Neural cell (in vitro differentiated cells): ENCODE data around the gene EFNA4. TPM values are rescaled to one million over a fixed set of nuclear protein-coding genes. Genes with fewer than 3 reads are reported as not detected.

Experiments
- H2AFZ ChIP-seq: fragments of 200-600, 300-800 bp; sonication (generic), shearing (Covaris generic); 2 replicates; pipeline ENCODE4 v1.6.0; 2014; ENCODE audit warnings: low read depth, mild to moderate bottlenecking, antibody characterized with exemption, low read length, moderate library complexity
- H3F3A ChIP-seq: fragments of 200-600 bp; shearing (Covaris generic); 2 replicates; pipeline ENCODE4 v1.6.1; 2016; ENCODE audit warnings: mild to moderate bottlenecking, moderate library complexity, mixed read lengths, antibody characterized with exemption, low read length; ENCODE audit not compliant: insufficient read depth, poor library complexity, severe bottlenecking
- H3K27ac ChIP-seq: fragments of 200-600, 300-800 bp; sonication (generic), shearing (Covaris generic); 2 replicates; pipeline ENCODE4 v1.5.1; 2014; ENCODE audit warnings: mild to moderate bottlenecking, low read length, moderate library complexity
- H3K27me3 ChIP-seq: fragments of 300-800, 200-600 bp; sonication (generic), shearing (Covaris generic); 2 replicates; pipeline ENCODE4 v1.6.0; 2014; ENCODE audit warnings: mild to moderate bottlenecking, low read depth, low read length, moderate library complexity; ENCODE audit not compliant: insufficient read depth
- H3K36me3 ChIP-seq: fragments of 300-800, 200-600 bp; sonication (generic), shearing (Covaris generic); 2 replicates; pipeline ENCODE4 v1.5.1; 2014; ENCODE audit warnings: mild to moderate bottlenecking, antibody characterized with exemption, low read length, moderate library complexity; ENCODE audit not compliant: insufficient read depth
- H3K4me2 ChIP-seq: fragments of 300-800, 200-600 bp; sonication (generic), shearing (Covaris generic); 2 replicates; pipeline ENCODE4 v1.6.0; 2014; ENCODE audit warnings: mild to moderate bottlenecking, low read length
- H3K4me3 ChIP-seq: fragments of 300-800, 200-600 bp; sonication (generic), shearing (Covaris generic); 2 replicates; pipeline ENCODE4 v1.5.1; 2014; ENCODE audit warnings: mild to moderate bottlenecking, low read length, moderate library complexity
- H3K79me2 ChIP-seq: fragments of 200-600 bp; shearing (Covaris generic); replicated peaks from 2 replicates; pipeline ENCODE4 v1.6.0; 2014; ENCODE audit warnings: mild to moderate bottlenecking, low read length, moderate library complexity; ENCODE audit not compliant: insufficient read depth
- H3K9ac ChIP-seq: fragments of 300-800, 200-600 bp; sonication (generic), shearing (Covaris generic); 2 replicates; pipeline ENCODE4 v1.6.1; 2016; ENCODE audit warnings: mild to moderate bottlenecking, low read length, mixed read lengths
- H3K9me2 ChIP-seq: fragments of 200-600 bp; shearing (Covaris generic); 2 replicates; pipeline ENCODE4 v1.6.1; 2016; ENCODE audit warnings: mild to moderate bottlenecking, low read length, mixed read lengths; ENCODE audit not compliant: insufficient read depth
- H3K9me3 ChIP-seq: fragments of 200-600, 300-800 bp; sonication (generic), shearing (Covaris generic); 2 replicates; pipeline ENCODE4 v1.6.1; 2016; ENCODE audit warnings: mild to moderate bottlenecking, mixed run types, low read length, moderate library complexity, mixed read lengths
- H4K20me1 ChIP-seq: fragments of 200-600 bp; shearing (Covaris generic); 2 replicates; pipeline ENCODE4 v1.6.1; 2016; ENCODE audit warnings: mild to moderate bottlenecking, mixed run types; ENCODE audit not compliant: insufficient read depth
- EP300 ChIP-seq: fragments of 450-650 bp; conservative IDR thresholded peaks from 2 replicates; pipeline ENCODE4 v1.6.1; 2014; ENCODE audit warnings: antibody characterized with exemption, mild to moderate bottlenecking, moderate library complexity; ENCODE audit not compliant: poor library complexity, severe bottlenecking
- EZH2 ChIP-seq: fragments of 200-600, 300-800 bp; shearing (Covaris generic), sonication (generic); IDR thresholded peaks from 2 replicates; pipeline ENCODE4 v1.6.1; 2014; ENCODE audit warnings: antibody characterized with exemption, low read length, borderline replicate concordance, mild to moderate bottlenecking; ENCODE audit not compliant: insufficient read depth, poor library complexity, severe bottlenecking
- MXI1 ChIP-seq: fragments of 450-650 bp; conservative IDR thresholded peaks from 2 replicates; pipeline ENCODE4 v1.6.1; 2014; ENCODE audit warnings: antibody characterized with exemption, mild to moderate bottlenecking; ENCODE audit not compliant: poor library complexity, severe bottlenecking
- POLR2AphosphoS5 ChIP-seq: IDR thresholded peaks from 2 replicates; pipeline ENCODE4 v1.6.1; 2012
- RAD21 ChIP-seq: fragments of 450-650 bp; conservative IDR thresholded peaks from 2 replicates; pipeline ENCODE4 v1.6.1; 2014; ENCODE audit warnings: antibody characterized with exemption, mild to moderate bottlenecking, moderate library complexity
- SMC3 ChIP-seq: fragments of 450-650 bp; conservative IDR thresholded peaks from 2 replicates; pipeline ENCODE4 v1.6.1; 2014; ENCODE audit warnings: antibody characterized with exemption, mild to moderate bottlenecking, moderate library complexity; ENCODE audit not compliant: poor library complexity
- TAF1 ChIP-seq: IDR thresholded peaks from 2 replicates; pipeline ENCODE4 v1.6.1; 2012; ENCODE audit warnings: low read depth
- polyA plus RNA-seq: library from polyadenylated mRNA; depleted of rRNA; stranded (reverse); fragments of >200 nt; gene quantifications from 2 replicates; pipeline ENCODE4 v1.2.3, GENCODE V29; 2014
- TF ChIP-seq, protein P1 (sequence below): IDR thresholded peaks from 2 replicates; pipeline ENCODE4 v1.6.1; 2012; ENCODE audit warnings: borderline replicate concordance
- TF ChIP-seq, protein P2 (sequence below): fragments of 450-650 bp; IDR thresholded peaks from 2 replicates; pipeline ENCODE4 v1.5.1; 2014; ENCODE audit warnings: antibody characterized with exemption, mild to moderate bottlenecking, moderate library complexity; ENCODE audit not compliant: poor library complexity, severe bottlenecking

EFNA4 gene
- polyA plus RNA-seq, 1 donor from 2014 or later: 1.2 TPM

DNA sequence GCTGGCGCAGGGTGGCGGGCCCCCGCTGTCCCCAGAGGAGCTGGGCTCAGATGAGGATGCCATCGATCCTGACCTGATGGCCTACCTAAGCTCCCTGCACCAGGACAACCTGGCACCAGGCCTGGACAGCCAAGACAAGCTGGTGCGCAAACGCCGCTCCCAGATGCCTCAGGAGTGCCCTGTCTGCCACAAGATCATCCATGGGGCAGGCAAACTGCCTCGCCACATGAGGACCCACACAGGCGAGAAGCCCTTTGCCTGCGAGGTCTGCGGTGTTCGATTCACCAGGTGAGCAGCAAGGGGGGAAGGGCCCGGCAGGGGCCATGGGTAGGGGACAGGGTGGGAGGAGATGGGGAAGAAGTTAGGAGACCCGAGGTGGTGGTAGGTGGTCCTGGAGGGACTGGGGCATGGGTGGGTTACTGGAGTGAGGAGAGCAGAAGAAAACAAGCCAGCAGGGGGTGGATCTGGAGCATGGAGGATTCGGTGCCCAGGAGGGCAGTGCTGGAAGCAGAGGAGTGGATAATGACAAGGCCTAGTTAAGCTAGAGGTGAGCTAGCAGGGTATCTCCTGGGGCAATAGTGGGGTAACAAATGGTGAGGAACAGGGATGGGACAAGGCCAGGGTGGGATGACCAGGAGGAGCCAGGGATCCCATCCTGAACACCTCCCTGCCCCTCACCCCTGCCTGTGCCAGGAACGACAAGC lies 47.9 kb upstream of the EFNA4 start:
- Histone ChIP-seq H3K9me2 (no peaks in the 10 kb centered on the region), H4K20me1 (no peaks in the 10 kb centered on the region), H3F3A (no peaks in the 10 kb centered on the region), H2AFZ (no peak overlapping the region), H3K4me3 (no peak overlapping the region), H3K36me3 (no peaks in the 10 kb centered on the region), H3K79me2 (no peaks in the 10 kb centered on the region), H3K9ac (no peak overlapping the region), H3K9me3 (no peaks in the 10 kb centered on the region), H3K27me3 (no peaks in the 10 kb centered on the region), H3K4me2 (no peak overlapping the region), H3K27ac (no peak overlapping the region)
- TF ChIP-seq MXI1: no peak
- TF ChIP-seq EP300: no peak
- TF ChIP-seq, protein P1, sequence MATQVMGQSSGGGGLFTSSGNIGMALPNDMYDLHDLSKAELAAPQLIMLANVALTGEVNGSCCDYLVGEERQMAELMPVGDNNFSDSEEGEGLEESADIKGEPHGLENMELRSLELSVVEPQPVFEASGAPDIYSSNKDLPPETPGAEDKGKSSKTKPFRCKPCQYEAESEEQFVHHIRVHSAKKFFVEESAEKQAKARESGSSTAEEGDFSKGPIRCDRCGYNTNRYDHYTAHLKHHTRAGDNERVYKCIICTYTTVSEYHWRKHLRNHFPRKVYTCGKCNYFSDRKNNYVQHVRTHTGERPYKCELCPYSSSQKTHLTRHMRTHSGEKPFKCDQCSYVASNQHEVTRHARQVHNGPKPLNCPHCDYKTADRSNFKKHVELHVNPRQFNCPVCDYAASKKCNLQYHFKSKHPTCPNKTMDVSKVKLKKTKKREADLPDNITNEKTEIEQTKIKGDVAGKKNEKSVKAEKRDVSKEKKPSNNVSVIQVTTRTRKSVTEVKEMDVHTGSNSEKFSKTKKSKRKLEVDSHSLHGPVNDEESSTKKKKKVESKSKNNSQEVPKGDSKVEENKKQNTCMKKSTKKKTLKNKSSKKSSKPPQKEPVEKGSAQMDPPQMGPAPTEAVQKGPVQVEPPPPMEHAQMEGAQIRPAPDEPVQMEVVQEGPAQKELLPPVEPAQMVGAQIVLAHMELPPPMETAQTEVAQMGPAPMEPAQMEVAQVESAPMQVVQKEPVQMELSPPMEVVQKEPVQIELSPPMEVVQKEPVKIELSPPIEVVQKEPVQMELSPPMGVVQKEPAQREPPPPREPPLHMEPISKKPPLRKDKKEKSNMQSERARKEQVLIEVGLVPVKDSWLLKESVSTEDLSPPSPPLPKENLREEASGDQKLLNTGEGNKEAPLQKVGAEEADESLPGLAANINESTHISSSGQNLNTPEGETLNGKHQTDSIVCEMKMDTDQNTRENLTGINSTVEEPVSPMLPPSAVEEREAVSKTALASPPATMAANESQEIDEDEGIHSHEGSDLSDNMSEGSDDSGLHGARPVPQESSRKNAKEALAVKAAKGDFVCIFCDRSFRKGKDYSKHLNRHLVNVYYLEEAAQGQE: no peak
- TF ChIP-seq TAF1: no peak
- no peak for TF ChIP-seq POLR2AphosphoS5
- TF ChIP-seq, protein P2, sequence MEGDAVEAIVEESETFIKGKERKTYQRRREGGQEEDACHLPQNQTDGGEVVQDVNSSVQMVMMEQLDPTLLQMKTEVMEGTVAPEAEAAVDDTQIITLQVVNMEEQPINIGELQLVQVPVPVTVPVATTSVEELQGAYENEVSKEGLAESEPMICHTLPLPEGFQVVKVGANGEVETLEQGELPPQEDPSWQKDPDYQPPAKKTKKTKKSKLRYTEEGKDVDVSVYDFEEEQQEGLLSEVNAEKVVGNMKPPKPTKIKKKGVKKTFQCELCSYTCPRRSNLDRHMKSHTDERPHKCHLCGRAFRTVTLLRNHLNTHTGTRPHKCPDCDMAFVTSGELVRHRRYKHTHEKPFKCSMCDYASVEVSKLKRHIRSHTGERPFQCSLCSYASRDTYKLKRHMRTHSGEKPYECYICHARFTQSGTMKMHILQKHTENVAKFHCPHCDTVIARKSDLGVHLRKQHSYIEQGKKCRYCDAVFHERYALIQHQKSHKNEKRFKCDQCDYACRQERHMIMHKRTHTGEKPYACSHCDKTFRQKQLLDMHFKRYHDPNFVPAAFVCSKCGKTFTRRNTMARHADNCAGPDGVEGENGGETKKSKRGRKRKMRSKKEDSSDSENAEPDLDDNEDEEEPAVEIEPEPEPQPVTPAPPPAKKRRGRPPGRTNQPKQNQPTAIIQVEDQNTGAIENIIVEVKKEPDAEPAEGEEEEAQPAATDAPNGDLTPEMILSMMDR: no peak
- TF ChIP-seq RAD21: no peak
- no peak for TF ChIP-seq SMC3
- no peak for TF ChIP-seq EZH2

DNA sequence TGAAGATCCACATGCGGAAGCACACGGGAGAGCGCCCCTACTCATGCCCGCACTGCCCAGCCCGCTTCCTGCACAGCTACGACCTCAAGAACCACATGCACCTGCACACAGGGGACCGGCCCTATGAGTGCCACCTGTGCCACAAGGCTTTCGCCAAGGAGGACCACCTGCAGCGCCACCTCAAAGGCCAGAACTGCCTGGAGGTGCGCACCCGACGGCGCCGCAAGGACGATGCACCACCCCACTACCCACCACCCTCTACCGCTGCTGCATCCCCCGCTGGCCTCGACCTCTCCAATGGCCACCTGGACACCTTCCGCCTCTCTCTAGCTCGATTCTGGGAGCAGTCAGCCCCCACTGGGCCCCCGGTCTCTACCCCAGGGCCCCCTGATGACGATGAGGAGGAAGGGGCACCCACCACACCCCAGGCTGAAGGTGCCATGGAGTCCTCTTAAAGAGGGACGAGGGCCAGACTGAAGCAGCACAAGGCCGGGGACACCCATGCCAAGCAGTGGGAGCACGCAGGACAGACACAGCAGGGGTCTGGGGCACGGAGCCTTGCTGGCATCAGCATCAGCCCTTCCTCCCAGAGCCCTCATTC lies 47.2 kb upstream of the EFNA4 start:
- Histone ChIP-seq H3K4me2 (no peak overlapping the region), H3K79me2 (no peaks in the 10 kb centered on the region), H3K9ac (no peak overlapping the region), H3K4me3 (no peak overlapping the region), H3K9me2 (no peaks in the 10 kb centered on the region), H3K27me3 (no peaks in the 10 kb centered on the region), H4K20me1 (no peaks in the 10 kb centered on the region), H3F3A (no peaks in the 10 kb centered on the region), H3K9me3 (no peaks in the 10 kb centered on the region), H2AFZ (no peak overlapping the region), H3K36me3 (no peaks in the 10 kb centered on the region), H3K27ac (no peak overlapping the region)
- TF ChIP-seq POLR2AphosphoS5: no peak
- TF ChIP-seq SMC3: no peak
- no peak for TF ChIP-seq EZH2
- no peak for TF ChIP-seq EP300
